GM19452 (cell line): Measurements from ENCODE around the gene PANX1.

Source experiments
- ATAC-seq: cut with Tn5 transposase; IDR thresholded peaks from one replicate; pipeline ENCODE4 v1.9.1; 2021; ENCODE audit not compliant: unreplicated experiment

Gene PANX1

GRCh38 chr11:94183251-94183885 lies 54.7 kb downstream of the PANX1 start:
- ATAC-seq = no peak

GRCh38 chr11:94183886-94184264 lies 55.2 kb downstream of the PANX1 start:
- ATAC-seq = peak; percentile 61

- ATAC-seq = no peak
Measured at GRCh38 chr11:94184362-94184761, 55.7 kb downstream of the PANX1 start.

GRCh38 chr11:94184846-94185245 lies 56.2 kb downstream of the PANX1 start:
- ATAC-seq = no peak

GRCh38 chr11:94185416-94186084 lies 56.9 kb downstream of the PANX1 start:
- ATAC-seq = no peak

- no peak for ATAC-seq
Measured at GRCh38 chr11:94186342-94187203, 57.9 kb downstream of the PANX1 start.

GRCh38 chr11:94193288-94193687 lies 64.6 kb downstream of the PANX1 start:
- ATAC-seq = no peak

- no peak for ATAC-seq
Measured at GRCh38 chr11:94194712-94195111, 66.1 kb downstream of the PANX1 start.

- no peak for ATAC-seq
Measured at GRCh38 chr11:94196363-94196762, 67.7 kb downstream of the PANX1 start.

GRCh38 chr11:94198718-94199117 lies 70.1 kb downstream of the PANX1 start:
- ATAC-seq = no peak

- no peak for ATAC-seq
Measured at GRCh38 chr11:94199136-94200130, 70.8 kb downstream of the PANX1 start.

- ATAC-seq = no peak
Measured at GRCh38 chr11:94201004-94201465, 72.4 kb downstream of the PANX1 start.

GRCh38 chr11:94203070-94203469 lies 74.4 kb downstream of the PANX1 start:
- no peak for ATAC-seq

GRCh38 chr11:94211261-94211830 lies 82.7 kb downstream of the PANX1 start:
- no peak for ATAC-seq

GRCh38 chr11:94212898-94213297 lies 84.3 kb downstream of the PANX1 start:
- no peak for ATAC-seq

- no peak for ATAC-seq
Measured at GRCh38 chr11:94217705-94218104, 89.1 kb downstream of the PANX1 start.

GRCh38 chr11:94218372-94218771 lies 89.7 kb downstream of the PANX1 start:
- ATAC-seq = no peak

GRCh38 chr11:94219771-94220170 lies 91.1 kb downstream of the PANX1 start:
- no peak for ATAC-seq

GRCh38 chr11:94224078-94224477 lies 95.4 kb downstream of the PANX1 start:
- ATAC-seq = no peak
